Left lobe of liver (tissue), 2 donors: ENCODE data around the gene SON. TPM values are rescaled to one million over a fixed set of nuclear protein-coding genes. Genes with fewer than 3 reads are reported as not detected.
"Not testable (repeated sequence)": the region's sequence is repeated elsewhere in the genome, so short reads cannot be mapped to it uniquely, and the experiment has no call there.

ENCODE experiments used
- ATAC-seq: fragments of 200-7000 bp; cut with Tn5 transposase; one replicate; pipeline ENCODE4 v1.9.1; 2020; ENCODE audit warnings: mild to moderate bottlenecking, moderate library complexity
- DNase-seq: peaks from one replicate; pipeline ENCODE4 v3.0.0-alpha.2; 2020; ENCODE audit warnings: low spot score
- total RNA-seq: library from RNA; stranded (reverse); gene quantifications from one replicate; pipeline ENCODE4 v1.2.1, GENCODE V29; 2021
- donor health status: DM: no; HTN: no; CAD: no; lungs with moderate emphysema.
- donor health status: DM: no; HTN: yes; CAD: no.

SON gene
- total RNA-seq, 1 donor from 2014 or later, result 94.6 TPM

- ATAC-seq, result no peak
- DNase-seq, result no peak
These were observed 23.7 kb downstream of the SON start for GRCh38 chr21:33566514-33566913.

GRCh38 chr21:33567914-33568313, 25.1 kb downstream of the SON start:
- no peak for ATAC-seq

DNA sequence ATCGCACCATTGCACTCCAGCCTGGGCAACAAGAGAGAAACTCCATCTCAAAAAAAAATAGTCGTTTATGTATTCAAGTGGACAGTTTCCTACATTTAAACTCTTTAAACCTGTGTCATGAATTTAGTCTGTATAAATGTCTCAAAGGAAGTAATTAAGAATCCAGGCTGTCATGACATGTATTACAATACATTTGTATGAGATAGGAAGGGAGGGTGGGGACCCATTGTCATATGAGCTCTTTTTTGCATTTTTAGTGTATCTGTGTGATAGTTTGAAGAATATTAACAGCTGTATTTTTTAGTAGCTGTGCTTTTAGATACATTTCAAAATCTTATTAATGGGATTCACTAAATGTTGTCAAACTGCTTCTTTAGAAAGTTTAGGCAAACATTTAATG, 25.6 kb downstream of the SON start:
- ATAC-seq, result no peak

More at GRCh38 chr21:33567914-33568313, 25.1 kb downstream of the SON start:
- no peak for DNase-seq

DNA sequence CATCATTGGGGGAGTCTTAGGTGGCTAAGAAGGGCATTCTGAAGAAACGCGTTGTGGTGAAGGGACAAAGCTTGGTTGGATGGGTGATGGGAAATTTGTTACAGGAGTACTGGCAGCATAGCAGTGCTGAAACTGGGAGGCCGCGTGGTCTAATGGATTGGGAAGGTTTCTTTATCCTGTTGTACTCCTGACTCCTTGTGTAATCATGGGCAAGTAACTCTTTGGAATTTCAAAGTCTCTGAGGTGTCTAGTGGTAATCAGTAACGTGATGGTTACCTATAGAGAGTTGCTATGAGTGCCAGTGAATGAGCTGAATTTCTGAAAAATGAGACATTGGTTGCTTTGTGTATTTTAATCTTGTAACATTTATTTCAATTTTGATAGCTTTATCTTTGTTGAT, 27.2 kb downstream of the SON start:
- ATAC-seq (no peak), DNase-seq (no peak)

More for the DNA sequence above, 25.6 kb downstream of the SON start:
- DNase-seq, result no peak

- peak; percentile 89 for ATAC-seq
- peak; percentile 68 for DNase-seq
These were observed 29.5 kb downstream of the SON start for GRCh38 chr21:33572350-33572749.

- ATAC-seq, result peak; percentile 87
- peak; percentile 61 for DNase-seq
These were observed 33.9 kb downstream of the SON start for GRCh38 chr21:33576741-33577141.

DNA sequence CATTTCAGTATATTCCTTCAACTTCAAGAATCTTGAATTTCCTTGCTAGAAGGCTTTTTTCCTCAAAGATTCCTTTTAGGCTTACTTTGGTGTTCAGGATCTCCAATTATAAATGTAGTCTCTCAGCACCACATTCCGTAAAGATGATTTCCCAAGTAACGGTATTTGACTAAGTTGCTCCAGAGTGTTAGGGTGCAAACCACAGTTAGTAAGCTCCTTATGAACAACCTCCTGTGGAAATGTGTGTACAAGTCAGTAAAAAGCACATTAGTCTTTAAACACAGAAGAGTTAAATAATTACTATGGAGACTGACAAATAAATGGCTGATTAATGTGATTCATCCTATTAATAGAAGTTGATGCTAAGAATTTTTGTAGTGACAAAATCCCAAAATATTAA, 35.4 kb downstream of the SON start:
- DNase-seq (no peak), ATAC-seq (no peak)

DNA sequence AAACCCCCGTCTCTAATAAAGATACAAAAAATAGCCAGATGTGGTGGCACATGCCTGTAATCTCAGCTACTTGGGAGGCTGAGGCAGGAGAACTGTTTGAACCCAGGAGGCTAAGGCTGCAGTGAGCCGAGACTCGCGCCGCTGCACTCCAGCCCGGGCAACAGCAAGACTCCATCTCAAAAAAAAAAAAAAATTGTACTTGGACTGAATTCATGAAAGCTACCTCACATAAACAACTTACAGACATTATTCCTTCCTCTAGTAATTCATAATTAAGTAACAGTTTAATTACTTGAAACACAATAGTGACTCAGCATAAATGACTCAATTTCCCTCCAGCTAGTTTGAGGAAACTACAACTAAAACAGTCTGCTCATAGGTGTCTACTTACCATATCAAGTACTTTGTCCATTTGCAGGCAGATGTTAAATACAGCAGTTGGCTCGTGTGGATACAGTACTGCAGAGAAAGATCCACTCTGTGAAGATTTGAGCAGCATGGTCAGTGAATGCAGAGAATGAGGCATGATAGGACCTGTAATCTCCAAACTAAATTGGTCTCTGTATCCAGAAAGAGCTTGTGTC, 36.2 kb downstream of the SON start:
- DNase-seq (no peak), ATAC-seq (no peak)

- DNase-seq (no peak), ATAC-seq (no peak)
These were observed 41.6 kb downstream of the SON start for GRCh38 chr21:33584455-33584854.

DNA sequence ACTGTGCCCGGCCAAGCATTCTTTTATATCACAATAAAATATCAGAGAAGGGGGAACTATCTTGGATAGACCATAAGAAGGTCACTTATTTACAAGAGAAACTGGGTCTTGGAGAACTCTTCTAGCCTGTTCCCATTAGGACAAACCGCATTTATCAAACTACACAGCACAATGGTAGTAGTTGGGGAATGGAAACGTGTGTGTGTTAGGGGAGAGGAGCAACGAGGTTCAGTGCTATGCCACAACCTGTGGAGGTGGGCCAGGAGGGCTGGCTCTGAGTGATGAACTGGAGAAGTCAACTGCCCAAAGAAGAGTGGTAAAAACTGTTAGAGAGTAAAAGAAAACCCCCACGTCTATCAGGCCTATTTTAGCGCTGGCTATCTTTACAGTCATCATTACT, 44.1 kb downstream of the SON start:
- ATAC-seq (no peak), DNase-seq (no peak)

GRCh38 chr21:33587792-33588484, 45.1 kb downstream of the SON start:
- ATAC-seq (peak; percentile 26), DNase-seq (peak; percentile 58)

GRCh38 chr21:33588485-33589335, 45.9 kb downstream of the SON start, which contains the start of gene DONSON:
Gene DONSON (minus strand): TSS chr21:33588684. CDS start chr21:33588641, 43 bp downstream.
- DNase-seq (peak; percentile 98), ATAC-seq (peak; percentile 91)

- no peak for ATAC-seq
- no peak for DNase-seq
These were observed 55.2 kb downstream of the SON start for GRCh38 chr21:33598051-33598450.

GRCh38 chr21:33608559-33608958, 65.7 kb downstream of the SON start:
- DNase-seq, result no peak
- no peak for ATAC-seq

- ATAC-seq (no peak), DNase-seq (no peak)
These were observed 68.3 kb downstream of the SON start for GRCh38 chr21:33611006-33611744.

GRCh38 chr21:33617565-33617964, 74.7 kb downstream of the SON start:
- not testable (repeated sequence) for DNase-seq, ATAC-seq

DNA sequence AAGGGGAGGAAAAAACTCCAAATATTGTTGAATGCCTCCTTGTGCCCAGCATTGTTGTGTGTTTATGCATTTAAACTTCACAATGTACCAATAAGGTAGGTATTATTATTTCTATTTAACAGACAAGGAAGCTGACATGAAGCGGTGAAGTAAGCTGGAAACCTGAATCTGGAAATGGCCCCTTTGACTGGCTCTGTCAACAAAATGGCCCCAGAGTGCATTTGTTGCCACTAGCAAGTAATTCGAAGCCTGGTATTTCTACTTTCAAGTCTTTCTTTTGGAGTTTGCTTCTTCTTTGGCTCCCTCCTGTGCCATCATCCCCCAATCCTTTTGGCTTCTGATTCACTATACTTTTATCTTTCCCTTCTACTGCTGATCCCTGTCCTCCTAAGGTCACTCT, 75.6 kb downstream of the SON start:
- no peak for ATAC-seq
- DNase-seq, result no peak

GRCh38 chr21:33619726-33620125, 76.9 kb downstream of the SON start:
- no peak for DNase-seq

GRCh38 chr21:33622253-33622652, 79.4 kb downstream of the SON start:
- ATAC-seq (no peak), DNase-seq (no peak)

More at GRCh38 chr21:33619726-33620125, 76.9 kb downstream of the SON start:
- ATAC-seq, result no peak

DNA sequence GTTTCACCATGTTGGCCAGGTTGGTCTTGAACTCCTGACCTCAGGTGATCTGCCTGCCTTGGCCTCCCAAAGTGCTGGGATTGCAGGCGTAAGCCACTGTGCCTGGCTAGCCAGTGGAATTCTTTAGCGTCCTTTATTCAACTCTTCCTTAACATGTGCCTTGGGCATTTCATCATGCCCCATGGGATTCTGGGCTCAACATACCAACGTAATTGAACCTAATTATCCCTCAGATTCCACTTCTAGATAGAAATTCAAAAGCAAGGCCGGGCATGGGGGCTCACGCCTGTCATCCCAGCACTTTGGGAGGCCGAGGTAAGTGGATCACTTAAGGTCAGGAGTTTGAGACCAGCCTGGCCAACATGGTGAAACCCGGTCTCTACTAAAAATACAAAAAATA, 83.3 kb downstream of the SON start:
- not testable (repeated sequence) for DNase-seq, ATAC-seq
